Testis (tissue), 3 donors: Measurements from ENCODE around the gene SH2D3C. TPM values are rescaled to one million over a fixed set of nuclear protein-coding genes. Genes with fewer than 3 reads are reported as not detected.
A peak's percentile ranks its signal among the peaks of the same experiment; 100 is the strongest.

Experiments
- DNase-seq: peaks from one replicate; pipeline ENCODE4 v3.0.0-alpha.2; 2019
- H3K27ac ChIP-seq, 2 donors: fragments of 200-600 bp; sonication (generic); one replicate each; pipeline ENCODE4 v1.5.1; 2019
- H3K27me3 ChIP-seq: fragments of 200-600 bp; sonication (generic); one replicate; pipeline ENCODE4 v1.5.1; 2019
- H3K36me3 ChIP-seq: fragments of 200-600 bp; sonication (generic); one replicate; pipeline ENCODE4 v1.5.1; 2017; ENCODE audit warnings: low read depth; ENCODE audit errors: missing control alignments
- H3K4me1 ChIP-seq: fragments of 200-600 bp; sonication (generic); one replicate; pipeline ENCODE4 v1.5.1; 2019
- H3K4me3 ChIP-seq, 2 donors: fragments of 200-600 bp; sonication (generic); one replicate each; pipeline ENCODE4 v1.5.1; 2017 to 2019
- H3K9me3 ChIP-seq: fragments of 200-600 bp; sonication (generic); one replicate; pipeline ENCODE4 v1.5.1; 2017
- POLR2A ChIP-seq: fragments of 450-650 bp; IDR thresholded peaks from one replicate; pipeline ENCODE4 v1.6.1; 2017; ENCODE audit warnings: antibody characterized with exemption, mild to moderate bottlenecking, moderate library complexity
- WGBS, 2 donors: methylation state at CpG; one replicate each; pipeline ENCODE4 v1.1.5; 2018; 5-methylcytosine and 5-hydroxymethylcytosine counted together
- intact Hi-C: fragments of 100-400 bp; cut with DNase I; formaldehyde crosslinking; loops from one replicate; pipeline ENCODE4 v1.15.1; 2023; ENCODE audit warnings: low total_unique reads
- polyA plus RNA-seq: library from polyadenylated mRNA; stranded (reverse); fragments of 350-450 nt; fragmentation: Illumina TruSeq; extraction: RNeasy Lipid Tissue Mini Kit (QIAGEN cat#74804); gene quantifications from one replicate; pipeline ENCODE4 v1.2.3, GENCODE V29; 2014; ENCODE audit warnings: low read depth, low replicate concordance; ENCODE audit not compliant: insufficient read depth
- total RNA-seq, 2 donors: library from RNA; depleted of rRNA; stranded (reverse); fragments of >200 nt; gene quantifications; one replicate each; pipeline ENCODE4 v1.2.3, GENCODE V29; 2016
- TF ChIP-seq, protein P1 (sequence below), 3 experiments: fragments of 450-650 bp in 2 of 3; fragments of 200-600 bp in 1 of 3; sonication (generic) in 1 of 3; IDR thresholded peaks; one replicate each; pipeline ENCODE4 v1.5.1; 2016 to 2019; ENCODE audit warnings: antibody characterized with exemption in 3 of 3, mild to moderate bottlenecking in 2 of 3, moderate library complexity in 1 of 3

Gene SH2D3C
- total and polyA plus RNA-seq, 3 donors from 2014 or later = 6.6 to 9.6 (median 8.8) TPM

DNA sequence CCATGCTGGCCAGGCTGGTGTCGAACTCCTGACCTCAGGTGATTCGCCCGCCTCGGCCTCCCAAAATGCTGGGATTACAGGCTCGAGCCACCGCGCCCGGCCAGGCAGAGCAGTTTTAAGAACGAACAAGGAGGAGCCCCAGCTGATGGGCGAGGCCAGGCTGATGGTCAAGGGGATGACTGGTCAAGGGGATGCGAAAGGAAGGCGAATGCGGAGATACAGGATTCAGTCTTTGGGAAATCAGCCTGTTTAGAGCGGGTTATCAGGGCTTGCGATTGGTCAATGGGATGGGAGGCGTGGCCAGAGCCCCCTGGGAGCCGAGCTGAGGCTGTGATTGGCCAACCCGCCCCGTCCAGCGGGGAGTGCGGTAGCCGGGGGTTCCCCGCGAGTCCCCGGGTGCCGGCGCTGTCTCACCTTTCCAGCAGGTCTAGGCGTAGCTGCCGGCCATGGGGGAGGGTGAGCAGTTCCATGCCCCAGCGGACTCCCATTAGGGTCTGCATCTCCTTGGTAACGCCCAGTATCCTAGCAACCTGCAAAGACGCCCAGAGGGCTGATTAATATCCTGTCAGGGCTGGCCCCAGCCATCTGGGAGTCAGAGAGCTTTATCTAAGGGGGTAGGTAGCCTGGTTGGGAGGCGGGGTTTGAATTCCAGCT, 35.9 kb downstream of the SH2D3C start:
- H3K4me3 ChIP-seq = peak overlapping the region; percentile 31 to 56
- H3K27ac ChIP-seq = no peak overlapping the region

DNA sequence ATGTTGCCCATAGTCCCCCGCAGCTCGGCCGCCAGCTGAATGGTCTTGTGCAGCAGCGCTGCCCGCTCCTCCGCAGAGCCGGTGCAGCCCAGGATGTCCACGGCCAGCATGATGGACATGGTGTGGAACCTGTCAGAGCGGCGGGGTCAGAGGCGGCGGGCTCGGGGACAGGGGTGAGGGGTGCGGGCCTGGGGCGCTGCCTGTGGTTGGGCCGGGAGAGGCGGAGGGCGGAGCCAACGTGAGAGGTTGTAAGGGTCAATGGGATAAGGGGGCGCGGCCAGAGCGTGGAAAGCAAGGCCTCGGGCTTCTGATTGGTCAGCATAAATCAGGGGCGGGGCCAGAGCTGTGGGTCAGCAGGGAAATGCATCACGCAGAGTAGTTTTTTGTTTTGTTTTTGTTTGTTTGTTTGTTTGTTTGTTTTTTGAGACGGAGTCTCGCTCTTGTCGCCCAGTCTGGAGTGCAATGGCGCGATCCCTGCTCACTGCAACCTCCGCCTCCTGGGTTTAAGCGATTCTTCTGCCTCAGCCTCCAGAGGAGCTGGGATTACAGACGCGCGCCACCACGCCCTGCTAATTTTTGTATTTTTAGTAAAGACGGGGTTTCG, 36.5 kb downstream of the SH2D3C start:
- peak; percentile 94 for DNase-seq
- peaks cover 13% of the 10 kb centered on the region for H3K4me1 ChIP-seq
- H3K36me3 ChIP-seq = no peaks in the 10 kb centered on the region
- H3K27me3 ChIP-seq = no peaks in the 10 kb centered on the region
- 31 to 50% methylated on average over 25 to 38 of the region's 38 CpGs for WGBS, 2 donors
- no peaks in the 10 kb centered on the region for H3K9me3 ChIP-seq
- intact Hi-C loops = no loop called here
- no peak overlapping the region for H3K27ac ChIP-seq
- TF ChIP-seq POLR2A = no peak
- TF ChIP-seq, protein P1, sequence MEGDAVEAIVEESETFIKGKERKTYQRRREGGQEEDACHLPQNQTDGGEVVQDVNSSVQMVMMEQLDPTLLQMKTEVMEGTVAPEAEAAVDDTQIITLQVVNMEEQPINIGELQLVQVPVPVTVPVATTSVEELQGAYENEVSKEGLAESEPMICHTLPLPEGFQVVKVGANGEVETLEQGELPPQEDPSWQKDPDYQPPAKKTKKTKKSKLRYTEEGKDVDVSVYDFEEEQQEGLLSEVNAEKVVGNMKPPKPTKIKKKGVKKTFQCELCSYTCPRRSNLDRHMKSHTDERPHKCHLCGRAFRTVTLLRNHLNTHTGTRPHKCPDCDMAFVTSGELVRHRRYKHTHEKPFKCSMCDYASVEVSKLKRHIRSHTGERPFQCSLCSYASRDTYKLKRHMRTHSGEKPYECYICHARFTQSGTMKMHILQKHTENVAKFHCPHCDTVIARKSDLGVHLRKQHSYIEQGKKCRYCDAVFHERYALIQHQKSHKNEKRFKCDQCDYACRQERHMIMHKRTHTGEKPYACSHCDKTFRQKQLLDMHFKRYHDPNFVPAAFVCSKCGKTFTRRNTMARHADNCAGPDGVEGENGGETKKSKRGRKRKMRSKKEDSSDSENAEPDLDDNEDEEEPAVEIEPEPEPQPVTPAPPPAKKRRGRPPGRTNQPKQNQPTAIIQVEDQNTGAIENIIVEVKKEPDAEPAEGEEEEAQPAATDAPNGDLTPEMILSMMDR (IDR thresholded peaks at IDR 0.05) = no peak
- H3K4me3 ChIP-seq = peak overlapping the region; percentile 31 to 56

More for the DNA sequence above, 35.9 kb downstream of the SH2D3C start:
- H3K36me3 ChIP-seq = no peaks in the 10 kb centered on the region
- WGBS, 2 donors = 55 to 65% methylated on average over 21 to 33 of the region's 33 CpGs
- peak; percentile 71 for DNase-seq
- no peaks in the 10 kb centered on the region for H3K9me3 ChIP-seq
- peaks cover 13% of the 10 kb centered on the region for H3K4me1 ChIP-seq
- intact Hi-C loops = no loop called here
- no peaks in the 10 kb centered on the region for H3K27me3 ChIP-seq
- TF ChIP-seq, protein P1 (IDR thresholded peaks at IDR 0.05) = no peak
- TF ChIP-seq POLR2A = no peak

DNA sequence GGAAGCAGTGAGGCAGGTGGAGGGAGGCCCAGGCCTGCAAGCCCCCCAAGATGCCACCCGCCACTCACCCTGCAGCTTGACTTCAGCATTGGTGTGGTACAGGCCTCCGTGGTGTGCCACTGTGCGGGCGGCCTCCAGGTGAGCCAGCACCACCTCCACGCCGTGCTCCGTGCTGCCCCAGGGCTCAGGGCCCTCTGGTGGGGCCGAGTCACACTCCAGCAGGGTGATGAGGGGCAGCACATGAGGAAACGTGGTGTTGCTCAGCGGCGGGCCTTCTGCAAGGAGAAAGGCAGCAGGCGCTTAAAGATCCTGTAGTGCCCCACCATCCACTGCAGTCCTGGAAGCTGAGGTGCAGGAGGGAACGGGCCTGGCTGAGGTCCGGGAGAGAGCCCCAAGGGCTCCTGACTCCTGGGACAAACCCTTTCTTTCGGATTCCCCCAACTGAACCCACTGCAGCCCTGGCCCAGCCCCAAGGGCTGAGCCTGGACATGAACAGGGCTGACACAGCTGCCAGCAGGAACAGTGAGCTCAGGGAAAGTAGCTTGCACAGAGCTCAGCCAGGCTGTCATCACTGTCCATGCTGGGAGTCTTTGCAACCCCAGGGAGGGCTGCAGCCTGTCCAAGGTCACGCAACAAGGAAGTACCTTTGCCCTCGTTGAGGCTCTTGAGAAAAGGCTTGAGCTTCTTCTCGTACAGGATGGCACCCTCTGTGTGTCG, 38.7 kb downstream of the SH2D3C start:
- Histone ChIP-seq H3K27me3 (no peaks in the 10 kb centered on the region), H3K9me3 (no peaks in the 10 kb centered on the region), H3K4me3 (no peak overlapping the region), H3K27ac (peak overlapping the region in 1 of 2 donors; percentile 61), H3K4me1 (peaks cover 13% of the 10 kb centered on the region), H3K36me3 (no peaks in the 10 kb centered on the region)
- 68 to 76% methylated on average over 8 to 19 of the region's 19 CpGs for WGBS, 2 donors
- intact Hi-C loops = loop anchor here (5.0 to 10.0 kb wide), 3 partner anchors 43 to 178 kb away; partner anchors contain the start of genes AK1 and ST6GALNAC4
- TF ChIP-seq POLR2A = no peak
- TF ChIP-seq, protein P1 (IDR thresholded peaks at IDR 0.05) = no peak
- DNase-seq = peak; percentile 36

DNA sequence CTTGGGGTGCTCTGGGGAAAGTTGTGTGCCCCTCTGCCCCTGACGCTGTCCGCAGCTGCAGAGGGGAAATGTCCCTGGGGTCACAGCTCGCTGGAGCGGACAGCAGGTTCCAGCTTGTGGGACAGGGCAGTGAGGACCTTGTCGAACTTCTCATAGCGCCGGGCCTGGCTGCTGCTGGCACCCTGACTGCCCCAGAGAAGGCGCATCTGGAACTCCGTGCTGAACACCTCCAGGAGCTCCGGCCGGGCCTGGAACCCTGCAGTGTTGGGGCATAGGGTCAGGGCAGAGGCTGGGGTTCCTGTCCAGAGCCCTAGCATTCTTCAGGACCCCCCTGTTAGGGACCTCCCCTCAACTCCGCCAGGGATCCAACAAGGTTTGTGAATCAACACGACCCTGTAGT, 39.8 kb downstream of the SH2D3C start:
- DNase-seq = no peak
- H3K9me3 ChIP-seq = no peaks in the 10 kb centered on the region
- H3K4me3 ChIP-seq = no peak overlapping the region
- TF ChIP-seq POLR2A = no peak
- TF ChIP-seq, protein P1 (IDR thresholded peaks at IDR 0.05) = no peak
- H3K4me1 ChIP-seq = peaks cover 21% of the 10 kb centered on the region
- WGBS, 2 donors = 85 to 97% methylated on average over 2 to 13 of the region's 13 CpGs
- no peaks in the 10 kb centered on the region for H3K27me3 ChIP-seq
- no peaks in the 10 kb centered on the region for H3K36me3 ChIP-seq
- no peak overlapping the region for H3K27ac ChIP-seq
- intact Hi-C loops = loop anchor here (5.0 to 10.0 kb wide), 3 partner anchors 44 to 179 kb away; partner anchors contain the start of genes AK1 and ST6GALNAC4
